Measurements from ENCODE around the gene BNIP1. TPM values are rescaled to one million over a fixed set of nuclear protein-coding genes. Genes with fewer than 3 reads are reported as not detected.
A peak's percentile ranks its signal among the peaks of the same experiment; 100 is the strongest.
"Not testable (repeated sequence)": the region's sequence is repeated elsewhere in the genome, so short reads cannot be mapped to it uniquely, and the experiment has no call there.

The BNIP1 gene
- total RNA-seq (2014; rRNA removed; shearing (Covaris generic)), result 26.4 and 26.5 TPM in 2 replicates

GRCh38 chr5:173144200-173145176 is at the start of gene BNIP1:
Gene BNIP1 (plus strand): TSS chr5:173144531. CDS start chr5:173144546, 15 bp downstream.
- peak; percentile 89 for DNase-seq (ENCODE audit: low spot score)

- no peak for DNase-seq (ENCODE audit: low spot score)
Measured at GRCh38 chr5:173098787-173099186, 45.5 kb upstream of the BNIP1 start.

- DNase-seq (ENCODE audit: low spot score), result no peak
Measured at GRCh38 chr5:173099461-173099860, 44.9 kb upstream of the BNIP1 start.

- DNase-seq (ENCODE audit: low spot score), result no peak
Measured at GRCh38 chr5:173101245-173101644, 43.1 kb upstream of the BNIP1 start.

- DNase-seq (ENCODE audit: low spot score), result no peak
Measured at GRCh38 chr5:173103411-173103810, 40.9 kb upstream of the BNIP1 start.

GRCh38 chr5:173108914-173109313 is 35.4 kb upstream of the BNIP1 start:
- DNase-seq (ENCODE audit: low spot score), result no peak

- DNase-seq (ENCODE audit: low spot score), result no peak
Measured at GRCh38 chr5:173114536-173114935, 29.8 kb upstream of the BNIP1 start.

GRCh38 chr5:173119719-173120118 is 24.6 kb upstream of the BNIP1 start:
- no peak for DNase-seq (ENCODE audit: low spot score)

- DNase-seq (ENCODE audit: low spot score), result no peak
Measured at GRCh38 chr5:173123416-173123815, 20.9 kb upstream of the BNIP1 start.

GRCh38 chr5:173132166-173132565 is 12.2 kb upstream of the BNIP1 start:
- DNase-seq (ENCODE audit: low spot score), result not testable (repeated sequence)

- DNase-seq (ENCODE audit: low spot score), result no peak
Measured at GRCh38 chr5:173138707-173139106, 5.6 kb upstream of the BNIP1 start.

GRCh38 chr5:173139631-173140030 is 4.7 kb upstream of the BNIP1 start:
- DNase-seq (ENCODE audit: low spot score), result no peak

GRCh38 chr5:173140769-173141168 is 3.6 kb upstream of the BNIP1 start:
- DNase-seq (ENCODE audit: low spot score), result no peak

GRCh38 chr5:173143567-173143966 is 764 bp upstream of the BNIP1 start:
- no peak for DNase-seq (ENCODE audit: low spot score)

- DNase-seq (ENCODE audit: low spot score), result no peak
Measured at GRCh38 chr5:173148354-173148753, 4.0 kb downstream of the BNIP1 start.

- DNase-seq (ENCODE audit: low spot score), result no peak
Measured at GRCh38 chr5:173152547-173152946, 8.2 kb downstream of the BNIP1 start.

GRCh38 chr5:173153842-173154241 is 9.5 kb downstream of the BNIP1 start:
- DNase-seq (ENCODE audit: low spot score), result no peak

GRCh38 chr5:173154619-173155018 is 10.3 kb downstream of the BNIP1 start:
- not testable (repeated sequence) for DNase-seq (ENCODE audit: low spot score)

- no peak for DNase-seq (ENCODE audit: low spot score)
Measured at GRCh38 chr5:173155912-173156311, 11.6 kb downstream of the BNIP1 start.

GRCh38 chr5:173158366-173158765 is 14.0 kb downstream of the BNIP1 start:
- DNase-seq (ENCODE audit: low spot score), result no peak

GRCh38 chr5:173159256-173159655 is 14.9 kb downstream of the BNIP1 start:
- no peak for DNase-seq (ENCODE audit: low spot score)

GRCh38 chr5:173161148-173161547 is 16.8 kb downstream of the BNIP1 start:
- no peak for DNase-seq (ENCODE audit: low spot score)

GRCh38 chr5:173163219-173163618 is 18.9 kb downstream of the BNIP1 start:
- no peak for DNase-seq (ENCODE audit: low spot score)

All from A172 (cell line).